ENCODE results near the gene IGSF21.
"Not testable (repeated sequence)": the region's sequence is repeated elsewhere in the genome, so short reads cannot be mapped to it uniquely, and the experiment has no call there.

IGSF21 gene

GRCh38 chr1:18412882-18413353 lies 305.3 kb downstream of the IGSF21 start:
- no peak for DNase-seq

GRCh38 chr1:18413541-18414305 lies 306.1 kb downstream of the IGSF21 start:
- DNase-seq: no peak

DNA sequence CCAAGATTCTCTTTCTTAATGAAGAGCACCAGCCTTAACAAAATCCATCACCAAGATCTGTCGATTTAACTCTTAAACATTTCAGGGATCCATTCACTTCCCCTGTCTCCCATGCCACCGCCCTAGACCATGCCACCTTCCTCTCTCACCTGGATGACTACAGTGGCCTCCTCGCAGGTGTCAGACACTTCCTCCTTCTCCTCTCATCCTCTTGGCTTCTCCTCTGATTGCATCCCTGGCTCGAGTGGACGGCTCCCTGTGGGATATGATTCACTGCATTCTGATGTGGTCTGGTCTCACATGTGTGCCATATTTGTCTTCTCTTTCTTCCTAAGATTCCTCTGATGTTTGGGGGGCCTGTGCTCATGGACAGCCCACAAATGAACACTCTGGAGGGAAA lies 306.7 kb downstream of the IGSF21 start:
- DNase-seq: no peak

DNA sequence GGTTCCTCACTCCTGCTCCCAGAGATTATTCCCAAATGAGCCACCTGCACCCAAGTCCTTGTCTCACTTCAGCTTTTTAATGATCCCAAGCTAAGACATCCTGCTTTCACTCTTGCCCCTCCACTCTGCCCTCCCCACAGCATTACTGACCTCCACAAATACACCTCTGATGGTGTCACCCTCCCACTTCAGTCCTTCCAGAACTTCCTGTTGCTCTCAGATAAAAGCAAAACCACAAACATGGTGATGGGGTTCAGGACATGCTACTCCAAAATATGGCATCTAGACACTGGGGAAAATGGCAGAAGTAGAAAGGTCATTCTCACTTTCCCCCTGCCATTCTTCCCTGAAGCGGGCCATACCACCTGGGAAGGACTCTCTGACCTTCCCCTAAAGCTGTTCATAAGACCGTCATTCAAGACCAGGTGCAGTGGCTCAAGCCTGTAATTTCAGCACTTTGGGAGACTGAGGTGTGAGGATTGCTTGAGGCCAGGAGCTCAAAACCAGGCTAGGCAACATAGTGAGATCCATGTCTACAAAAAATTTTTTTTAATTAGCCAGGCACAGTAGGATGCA lies 307.4 kb downstream of the IGSF21 start:
- no peak for DNase-seq

GRCh38 chr1:18415448-18416027 lies 307.9 kb downstream of the IGSF21 start:
- DNase-seq: no peak

DNA sequence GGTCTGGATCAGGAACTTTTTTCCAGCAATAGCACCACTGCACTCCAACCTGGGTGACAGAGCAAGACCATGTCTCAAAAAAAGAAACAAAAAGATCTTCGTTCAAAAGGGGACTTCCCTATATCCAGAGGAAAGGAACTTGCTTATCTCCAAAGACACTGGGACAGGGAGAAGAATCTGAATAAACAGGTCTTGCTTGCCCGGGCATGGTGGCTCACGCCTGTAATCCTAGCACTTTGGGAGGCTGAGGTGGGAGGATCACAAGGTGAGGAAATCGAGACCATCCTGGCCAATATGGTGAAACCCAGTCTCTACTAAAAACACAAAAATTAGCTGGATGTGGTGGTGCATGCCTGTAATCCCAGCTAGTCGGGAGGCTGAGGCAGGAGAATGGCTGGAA lies 308.5 kb downstream of the IGSF21 start:
- DNase-seq: not testable (repeated sequence)

- no peak for DNase-seq
Measured at GRCh38 chr1:18417316-18418269, 310.0 kb downstream of the IGSF21 start.

DNA sequence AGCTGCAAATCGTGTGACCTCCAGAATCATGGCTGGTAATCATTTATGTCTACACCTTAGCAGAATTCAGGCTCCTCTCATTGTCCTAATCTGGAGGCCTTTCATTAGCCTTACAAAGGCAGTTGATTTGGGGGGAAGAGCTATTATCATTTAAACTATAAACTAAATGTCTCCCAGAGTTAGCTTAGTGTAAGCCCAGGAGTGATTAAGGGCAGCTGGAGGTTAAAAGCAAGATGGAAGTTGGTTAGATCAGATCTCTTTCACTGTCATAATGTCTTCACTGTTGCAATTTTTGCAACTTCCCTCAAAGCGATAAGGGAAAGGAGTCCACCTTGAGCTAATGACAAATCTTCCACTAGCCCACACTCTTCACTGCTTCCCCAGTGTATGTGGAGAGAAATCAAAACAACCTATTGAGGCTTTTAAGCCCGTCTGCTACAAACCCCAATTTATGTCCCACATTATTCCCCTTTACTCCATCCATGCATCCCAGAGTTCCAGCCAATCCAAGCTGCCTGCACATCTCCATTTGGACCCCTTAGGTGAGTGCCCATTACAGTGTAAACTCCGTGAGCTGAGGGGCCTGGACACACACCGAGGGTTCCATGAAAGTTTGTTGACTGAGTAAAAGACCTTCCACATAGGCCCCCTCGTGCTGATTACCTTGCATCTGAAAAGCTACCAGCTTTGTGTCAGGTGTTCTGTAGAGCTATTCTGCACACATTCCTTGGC lies 311.7 kb downstream of the IGSF21 start:
- DNase-seq: no peak

- no peak for DNase-seq
Measured at GRCh38 chr1:18419845-18420184, 312.2 kb downstream of the IGSF21 start.

- DNase-seq: no peak
Measured at GRCh38 chr1:18422076-18422777, 314.6 kb downstream of the IGSF21 start.

DNA sequence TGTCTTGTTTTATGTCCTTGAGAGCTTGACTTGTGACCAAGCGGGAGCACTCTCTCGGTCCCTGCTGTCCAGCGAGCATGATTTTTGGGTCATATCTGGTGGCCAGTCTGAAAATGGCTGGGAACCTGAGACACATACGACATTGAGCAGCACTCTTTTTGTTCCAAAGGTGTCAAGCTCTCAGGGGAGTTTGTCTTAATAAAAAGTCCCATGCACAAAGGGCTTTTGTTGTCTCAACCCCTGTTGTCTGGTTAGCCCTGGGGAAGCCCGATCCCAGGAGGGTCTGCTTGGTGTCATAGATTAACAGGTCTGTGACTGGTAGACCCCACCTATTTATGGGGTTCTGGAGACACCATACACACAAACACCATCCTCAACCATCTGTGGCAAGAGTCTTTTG lies 315.4 kb downstream of the IGSF21 start:
- DNase-seq: no peak

DNA sequence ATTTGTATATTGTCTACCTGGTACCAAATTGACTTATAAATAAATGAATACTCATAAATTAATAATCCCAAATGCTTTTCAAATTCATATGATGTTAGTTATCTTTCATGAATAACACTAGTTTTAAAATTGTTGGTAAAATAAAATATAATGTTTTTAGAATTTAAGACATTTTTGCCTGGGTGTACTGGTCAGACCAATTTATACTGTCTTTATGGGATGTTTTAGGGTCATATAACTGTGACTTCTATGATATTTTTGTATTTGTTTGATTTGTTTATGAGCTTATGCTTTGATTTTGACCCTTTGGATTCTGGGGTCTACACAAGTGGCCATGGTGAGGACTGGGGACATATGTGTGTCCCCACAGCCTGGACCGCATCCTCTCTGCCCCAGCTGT lies 319.0 kb downstream of the IGSF21 start:
- DNase-seq: no peak
